ENCODE results near the gene MACF1.

The MACF1 gene

DNA sequence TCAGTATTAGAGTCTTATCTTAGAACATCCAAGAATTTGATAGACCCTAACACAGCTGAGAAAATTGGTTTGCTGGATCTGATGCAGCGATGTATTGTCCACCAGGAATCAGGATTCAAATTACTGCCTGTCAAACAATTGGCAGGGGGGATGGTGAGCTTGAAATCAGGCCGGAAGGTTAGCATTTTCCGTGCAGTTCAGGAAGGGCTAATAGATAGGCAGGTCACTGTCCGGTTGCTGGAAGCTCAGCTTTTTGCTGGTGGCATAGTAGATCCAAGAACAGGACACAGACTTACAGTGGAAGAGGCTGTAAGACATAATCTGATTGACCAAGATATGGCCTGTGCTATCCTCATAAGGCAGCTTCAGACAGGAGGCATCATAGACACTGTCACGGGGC is 127.2 kb downstream of the MACF1 start:
- DNase-seq (ENCODE audit: low spot score), result no peak
- TF ChIP-seq CTCF (IDR thresholded peaks at IDR 0.05; ENCODE audit: extremely low read depth, missing control alignments), result no peak

- no peak for DNase-seq (ENCODE audit: low spot score)
Observed at GRCh38 chr1:39332291-39332690, 127.8 kb downstream of the MACF1 start.

DNA sequence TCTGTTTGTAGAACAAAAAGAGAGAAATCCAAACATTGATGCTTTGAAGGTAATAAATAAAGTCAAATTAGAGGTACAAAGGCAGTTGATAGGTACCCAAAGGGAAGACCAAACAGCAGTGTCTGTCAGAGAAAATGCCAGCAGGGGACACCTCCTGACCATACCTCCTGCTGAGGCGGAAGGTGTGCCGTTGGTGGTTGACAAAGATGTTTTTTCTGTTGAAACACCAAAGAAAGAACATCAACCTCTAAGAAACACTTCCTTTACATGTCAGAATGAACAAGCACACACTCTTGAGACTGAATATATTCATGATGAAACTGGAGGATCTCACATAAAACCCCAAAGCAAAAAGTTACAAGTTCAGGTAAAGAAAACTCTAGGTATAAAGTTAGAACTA is 128.3 kb downstream of the MACF1 start:
- no peak for TF ChIP-seq CTCF (IDR thresholded peaks at IDR 0.05; ENCODE audit: extremely low read depth, missing control alignments)
- DNase-seq (ENCODE audit: low spot score), result no peak

More at GRCh38 chr1:39332291-39332690, 127.8 kb downstream of the MACF1 start:
- TF ChIP-seq CTCF (IDR thresholded peaks at IDR 0.05; ENCODE audit: extremely low read depth, missing control alignments), result no peak

GRCh38 chr1:39333296-39333695 is 128.8 kb downstream of the MACF1 start:
- DNase-seq (ENCODE audit: low spot score), result no peak
- TF ChIP-seq CTCF (IDR thresholded peaks at IDR 0.05; ENCODE audit: extremely low read depth, missing control alignments), result no peak

DNA sequence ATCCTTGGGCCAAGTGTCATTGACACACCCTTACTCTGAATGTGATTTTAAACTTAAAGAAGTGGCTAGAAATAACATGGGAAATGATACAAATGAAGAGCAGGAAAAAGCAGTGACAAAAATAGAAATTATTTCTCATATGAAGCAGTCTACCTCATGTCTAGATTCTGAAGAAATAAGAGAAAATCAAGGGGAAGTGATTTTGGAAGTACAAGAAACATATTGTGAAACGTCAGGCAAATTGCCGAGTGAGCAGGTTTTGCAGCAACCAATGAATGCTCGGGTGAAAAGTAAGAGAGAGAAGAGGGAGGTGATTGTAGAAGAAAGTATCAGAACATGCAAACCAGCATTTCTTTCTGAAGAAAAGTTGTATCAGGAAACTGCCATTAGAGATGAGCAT is 130.7 kb downstream of the MACF1 start:
- no peak for TF ChIP-seq CTCF (IDR thresholded peaks at IDR 0.05; ENCODE audit: extremely low read depth, missing control alignments)
- DNase-seq (ENCODE audit: low spot score), result no peak

- no peak for TF ChIP-seq CTCF (IDR thresholded peaks at IDR 0.05; ENCODE audit: extremely low read depth, missing control alignments)
- no peak for DNase-seq (ENCODE audit: low spot score)
Observed at GRCh38 chr1:39337067-39337466, 132.6 kb downstream of the MACF1 start.

- no peak for TF ChIP-seq CTCF (IDR thresholded peaks at IDR 0.05; ENCODE audit: extremely low read depth, missing control alignments)
- no peak for DNase-seq (ENCODE audit: low spot score)
Observed at GRCh38 chr1:39342776-39343175, 138.3 kb downstream of the MACF1 start.
